Stomach (tissue), 4 donors: ENCODE results near the gene BET1.

Source experiments
- EP300 ChIP-seq: sonication (generic); formaldehyde crosslinking; IDR thresholded peaks from one replicate; pipeline ENCODE4 v1.6.1; 2017; ENCODE audit warnings: antibody characterized with exemption
- POLR2AphosphoS5 ChIP-seq, 3 donors: sonication (generic); formaldehyde crosslinking; IDR thresholded peaks; one replicate each; pipeline ENCODE4 v1.6.1; 2016; ENCODE audit warnings: antibody characterized with exemption in 3 of 3
- TF ChIP-seq, protein P1 (sequence below), 7 experiments: fragments of 450-650 bp in 4 of 7; fragments of 200-600 bp in 3 of 7; sonication (generic) in 3 of 7; IDR thresholded peaks; one replicate each; pipeline ENCODE4 v1.5.1; 2016 to 2019; ENCODE audit warnings: antibody characterized with exemption in 7 of 7, control low read depth in 2 of 7, mild to moderate bottlenecking in 1 of 7

DNA sequence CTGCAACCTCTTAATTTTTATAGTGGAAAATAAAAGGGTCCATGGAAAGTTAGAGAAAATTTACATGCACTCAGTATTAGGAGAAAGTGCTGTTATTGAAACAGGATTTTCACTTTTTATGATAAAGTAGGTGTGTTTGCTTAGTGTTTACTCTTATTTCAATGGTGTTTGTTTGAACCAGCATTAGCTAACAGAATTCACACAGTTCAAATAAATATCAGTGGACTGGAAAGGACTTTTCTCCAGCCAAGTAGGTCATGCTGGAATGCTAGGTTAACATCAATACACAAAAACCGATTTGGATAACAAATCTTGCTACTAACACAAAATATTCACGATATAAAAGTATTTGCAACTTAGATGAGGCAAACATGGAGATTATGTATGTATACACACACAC lies 49.4 kb upstream of the BET1 start:
- TF ChIP-seq EP300 (no peak), POLR2AphosphoS5 (IDR thresholded peaks at IDR 0.05) (no peak)
- TF ChIP-seq, protein P1, sequence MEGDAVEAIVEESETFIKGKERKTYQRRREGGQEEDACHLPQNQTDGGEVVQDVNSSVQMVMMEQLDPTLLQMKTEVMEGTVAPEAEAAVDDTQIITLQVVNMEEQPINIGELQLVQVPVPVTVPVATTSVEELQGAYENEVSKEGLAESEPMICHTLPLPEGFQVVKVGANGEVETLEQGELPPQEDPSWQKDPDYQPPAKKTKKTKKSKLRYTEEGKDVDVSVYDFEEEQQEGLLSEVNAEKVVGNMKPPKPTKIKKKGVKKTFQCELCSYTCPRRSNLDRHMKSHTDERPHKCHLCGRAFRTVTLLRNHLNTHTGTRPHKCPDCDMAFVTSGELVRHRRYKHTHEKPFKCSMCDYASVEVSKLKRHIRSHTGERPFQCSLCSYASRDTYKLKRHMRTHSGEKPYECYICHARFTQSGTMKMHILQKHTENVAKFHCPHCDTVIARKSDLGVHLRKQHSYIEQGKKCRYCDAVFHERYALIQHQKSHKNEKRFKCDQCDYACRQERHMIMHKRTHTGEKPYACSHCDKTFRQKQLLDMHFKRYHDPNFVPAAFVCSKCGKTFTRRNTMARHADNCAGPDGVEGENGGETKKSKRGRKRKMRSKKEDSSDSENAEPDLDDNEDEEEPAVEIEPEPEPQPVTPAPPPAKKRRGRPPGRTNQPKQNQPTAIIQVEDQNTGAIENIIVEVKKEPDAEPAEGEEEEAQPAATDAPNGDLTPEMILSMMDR (IDR thresholded peaks at IDR 0.05) = no peak
